BJ (cell line): ENCODE data around the gene CD164. TPM values are rescaled to one million over a fixed set of nuclear protein-coding genes. Genes with fewer than 3 reads are reported as not detected.
"Not testable (repeated sequence)": the region's sequence is repeated elsewhere in the genome, so short reads cannot be mapped to it uniquely, and the experiment has no call there.

Experiments
- CTCF ChIA-PET: fragments of 350-600 bp; formaldehyde crosslinking; extraction: SDS; loops from one replicate; lab custom pipeline; 2021; ENCODE audit warnings: antibody characterized with exemption, inconsistent platforms; lab: Yijun Ruan, JAX
- POLR2A ChIA-PET: fragments of 300-600 bp; sonication (Branson Sonifier 250); formaldehyde crosslinking; extraction: SDS; loops from one replicate; lab custom pipeline; 2021; ENCODE audit warnings: antibody characterized with exemption; lab: Charles Lee
- DNase-seq: peaks from one replicate; pipeline ENCODE4 v3.0.0-alpha.2; 2011; ENCODE audit warnings: low read depth
- H3K27me3 ChIP-seq: 2 replicates; pipeline ENCODE4 v1.6.0; 2011; ENCODE audit warnings: low read length; ENCODE audit not compliant: control insufficient read depth, insufficient read depth
- H3K36me3 ChIP-seq: 2 replicates; pipeline ENCODE4 v1.5.1; 2011; ENCODE audit warnings: low read length; ENCODE audit not compliant: control insufficient read depth, insufficient read depth
- H3K4me3 ChIP-seq: 2 replicates; pipeline ENCODE4 v1.5.1; 2011; ENCODE audit warnings: low read depth, mild to moderate bottlenecking, control low read depth, low read length
- CTCF ChIP-seq: IDR thresholded peaks from 2 replicates; pipeline ENCODE4 v1.5.1; 2011; ENCODE audit warnings: low read depth, mild to moderate bottlenecking, control low read depth, inconsistent platforms, low read length, moderate library complexity; ENCODE audit not compliant: insufficient read depth
- polyA plus RNA-seq: library from polyadenylated mRNA; depleted of rRNA; stranded (reverse); fragments of >200 nt; gene quantifications from 2 replicates; pipeline ENCODE4 v1.2.3, GENCODE V29; 2011

CD164 gene
- polyA plus RNA-seq, 1 experiment: 298 TPM

- ChIA-PET CTCF (interaction anchor here (1.4 kb wide), 1 partner anchor 184 kb away, joined by 4 read pairs; no protein-coding TSS in a partner anchor), POLR2A (no interaction called here)
- Histone ChIP-seq H3K4me3 (no peak overlapping the region), H3K36me3 (peaks cover 15% of the 10 kb centered on the region), H3K27me3 (no peaks in the 10 kb centered on the region)
- DNase-seq: no peak
- no peak for TF ChIP-seq CTCF
These were observed 10.1 kb downstream of the CD164 start for GRCh38 chr6:109372130-109372529.

- CTCF ChIA-PET: interaction anchor here (0.8 to 1.4 kb wide), 3 partner anchors 9 to 183 kb away, joined by 3 to 4 read pairs (median 4); partner anchors contain the start of gene CD164
- Histone ChIP-seq H3K4me3 (no peak overlapping the region), H3K36me3 (peaks cover 12% of the 10 kb centered on the region), H3K27me3 (no peaks in the 10 kb centered on the region)
- no peak for TF ChIP-seq CTCF
- DNase-seq: no peak
- POLR2A ChIA-PET: no interaction called here
These were observed 11.5 kb downstream of the CD164 start for GRCh38 chr6:109370792-109371191.

- ChIA-PET POLR2A (no interaction called here), CTCF (interaction anchor here (0.7 to 1.3 kb wide), 3 partner anchors 11 to 15 kb away, joined by 3 to 4 read pairs (median 4); partner anchors contain the start of gene CD164)
- Histone ChIP-seq H3K4me3 (no peak overlapping the region), H3K27me3 (no peaks in the 10 kb centered on the region), H3K36me3 (peaks cover 11% of the 10 kb centered on the region)
- DNase-seq: no peak
- no peak for TF ChIP-seq CTCF
These were observed 11.9 kb downstream of the CD164 start for GRCh38 chr6:109370336-109370735.

- ChIA-PET POLR2A (no interaction called here), CTCF (interaction anchor here (0.7 to 1.3 kb wide), 3 partner anchors 11 to 15 kb away, joined by 3 to 4 read pairs (median 4); partner anchors contain the start of gene CD164)
- peaks cover 8% of the 10 kb centered on the region for H3K36me3 ChIP-seq
These were observed 12.5 kb downstream of the CD164 start for GRCh38 chr6:109369728-109370127.

GRCh38 chr6:109364382-109365078 is 17.7 kb downstream of the CD164 start:
- H3K36me3 ChIP-seq: peaks cover 14% of the 10 kb centered on the region
- H3K27me3 ChIP-seq, CTCF ChIA-PET, DNase-seq, POLR2A ChIA-PET, H3K4me3 ChIP-seq: not testable (repeated sequence)

More at GRCh38 chr6:109369728-109370127, 12.5 kb downstream of the CD164 start:
- Histone ChIP-seq H3K27me3 (no peaks in the 10 kb centered on the region), H3K4me3 (no peak overlapping the region)
- TF ChIP-seq CTCF: no peak
- DNase-seq: no peak
